ENCODE results near the gene DNM3.

DNM3 gene

GRCh38 chr1:172352435-172352834 is 511.1 kb downstream of the DNM3 start:
- Histone ChIP-seq H3K4me3 (ENCODE audit: insufficient read depth in 1 of 2, low read depth in 1 of 2, low read length in 2 of 2) (no peak overlapping the region), H2BK5ac (ENCODE audit: low read depth, low read length, poor library complexity, severe bottlenecking) (no peak overlapping the region), H2AK5ac (ENCODE audit: low read length, severe bottlenecking) (peak overlapping the region; percentile 84), H4K8ac (ENCODE audit: low read length) (no peak overlapping the region), H3K4me1 (ENCODE audit: control insufficient read depth, insufficient read depth, low read depth, low read length) (peaks cover 3% of the 10 kb centered on the region), H2BK120ac (ENCODE audit: low read depth, low read length) (no peak overlapping the region), H3K23ac (ENCODE audit: low read length in 2 of 2) (no peak overlapping the region), H3K4ac (ENCODE audit: low read depth in 1 of 2, low read length in 2 of 2) (peak overlapping the region in 1 of 2 experiments; percentile 68), H3K14ac (ENCODE audit: low read length in 2 of 2) (no peak overlapping the region), H2AFZ (ENCODE audit: low read depth, low read length) (no peak overlapping the region), H3K36me3 (ENCODE audit: control insufficient read depth in 1 of 2, insufficient read depth in 2 of 2, low read depth in 1 of 2, low read length in 2 of 2) (no peaks in the 10 kb centered on the region), H3K27me3 (ENCODE audit: control insufficient read depth in 1 of 2, insufficient read depth in 1 of 2, low read length in 2 of 2) (no peaks in the 10 kb centered on the region), H3K4me2 (ENCODE audit: low read length, poor library complexity, severe bottlenecking) (no peak overlapping the region), H3K18ac (ENCODE audit: low read depth in 1 of 2, low read length in 2 of 2) (no peak overlapping the region), H4K91ac (ENCODE audit: low read length) (no peak overlapping the region), H2BK12ac (ENCODE audit: low read length in 2 of 2) (no peak overlapping the region), H3K9ac (ENCODE audit: low read length) (no peak overlapping the region), H2BK15ac (ENCODE audit: low read depth, poor library complexity, severe bottlenecking) (no peak overlapping the region), H3K27ac (ENCODE audit: low read length, poor library complexity, severe bottlenecking) (peak overlapping the region; percentile 66), H3K79me1 (replicated peaks; ENCODE audit: low read length, poor library complexity, severe bottlenecking) (peaks cover 3% of the 10 kb centered on the region), H3K9me3 (ENCODE audit: control insufficient read depth, low read length) (peaks cover 9% of the 10 kb centered on the region)
- no CpG with 5 or more reads among the region's 1 CpG for WGBS
- peak; percentile 39 for DNase-seq

GRCh38 chr1:172354291-172355274 is 513.3 kb downstream of the DNM3 start:
- Histone ChIP-seq H4K91ac (ENCODE audit: low read length) (no peak overlapping the region), H2BK15ac (ENCODE audit: low read depth, poor library complexity, severe bottlenecking) (no peak overlapping the region)
- WGBS = 100% methylated on average over 4 of the region's 5 CpGs

GRCh38 chr1:172356620-172357019 is 515.3 kb downstream of the DNM3 start:
- H2BK120ac ChIP-seq (ENCODE audit: low read depth, low read length) = no peak overlapping the region
- H3K4ac ChIP-seq (ENCODE audit: low read depth in 1 of 2, low read length in 2 of 2) = no peak overlapping the region
- peak overlapping the region; percentile 19 for H2BK5ac ChIP-seq (ENCODE audit: low read depth, low read length, poor library complexity, severe bottlenecking)
- DNase-seq = peak; percentile 82
- no peak overlapping the region for H3K4me2 ChIP-seq (ENCODE audit: low read length, poor library complexity, severe bottlenecking)
- H3K4me1 ChIP-seq (ENCODE audit: control insufficient read depth, insufficient read depth, low read depth, low read length) = peaks cover 8% of the 10 kb centered on the region
- H2AK5ac ChIP-seq (ENCODE audit: low read length, severe bottlenecking) = no peak overlapping the region
- no peak overlapping the region for H2BK12ac ChIP-seq (ENCODE audit: low read length in 2 of 2)
- H3K9ac ChIP-seq (ENCODE audit: low read length) = no peak overlapping the region
- no peaks in the 10 kb centered on the region for H3K27me3 ChIP-seq (ENCODE audit: control insufficient read depth in 1 of 2, insufficient read depth in 1 of 2, low read length in 2 of 2)
- H3K14ac ChIP-seq (ENCODE audit: low read length in 2 of 2) = no peak overlapping the region
- peak overlapping the region; percentile 26 for H3K27ac ChIP-seq (ENCODE audit: low read length, poor library complexity, severe bottlenecking)
- no peak overlapping the region for H4K8ac ChIP-seq (ENCODE audit: low read length)
- H2BK15ac ChIP-seq (ENCODE audit: low read depth, poor library complexity, severe bottlenecking) = no peak overlapping the region
- no peak overlapping the region for H2AFZ ChIP-seq (ENCODE audit: low read depth, low read length)
- H3K9me3 ChIP-seq (ENCODE audit: control insufficient read depth, low read length) = no peaks in the 10 kb centered on the region
- H4K91ac ChIP-seq (ENCODE audit: low read length) = no peak overlapping the region
- no peaks in the 10 kb centered on the region for H3K36me3 ChIP-seq (ENCODE audit: control insufficient read depth in 1 of 2, insufficient read depth in 2 of 2, low read depth in 1 of 2, low read length in 2 of 2)
- H3K18ac ChIP-seq (ENCODE audit: low read depth in 1 of 2, low read length in 2 of 2) = no peak overlapping the region
- no peak overlapping the region for H3K4me3 ChIP-seq (ENCODE audit: insufficient read depth in 1 of 2, low read depth in 1 of 2, low read length in 2 of 2)
- peaks cover 5% of the 10 kb centered on the region for H3K79me1 ChIP-seq (replicated peaks; ENCODE audit: low read length, poor library complexity, severe bottlenecking)
- H3K23ac ChIP-seq (ENCODE audit: low read length in 2 of 2) = no peak overlapping the region

More at GRCh38 chr1:172354291-172355274, 513.3 kb downstream of the DNM3 start:
- Histone ChIP-seq H3K27me3 (ENCODE audit: control insufficient read depth in 1 of 2, insufficient read depth in 1 of 2, low read length in 2 of 2) (no peaks in the 10 kb centered on the region), H2BK120ac (ENCODE audit: low read depth, low read length) (peak overlapping the region; percentile 73), H2AFZ (ENCODE audit: low read depth, low read length) (no peak overlapping the region), H4K8ac (ENCODE audit: low read length) (no peak overlapping the region), H2AK5ac (ENCODE audit: low read length, severe bottlenecking) (peak overlapping the region; percentile 90), H3K9me3 (ENCODE audit: control insufficient read depth, low read length) (no peaks in the 10 kb centered on the region), H3K4me3 (ENCODE audit: insufficient read depth in 1 of 2, low read depth in 1 of 2, low read length in 2 of 2) (no peak overlapping the region), H3K79me1 (replicated peaks; ENCODE audit: low read length, poor library complexity, severe bottlenecking) (peaks cover 3% of the 10 kb centered on the region), H3K4ac (ENCODE audit: low read depth in 1 of 2, low read length in 2 of 2) (peak overlapping the region in 1 of 2 experiments; percentile 8), H3K18ac (ENCODE audit: low read depth in 1 of 2, low read length in 2 of 2) (peak overlapping the region; percentile 71 to 91), H3K4me1 (ENCODE audit: control insufficient read depth, insufficient read depth, low read depth, low read length) (peaks cover 5% of the 10 kb centered on the region), H3K36me3 (ENCODE audit: control insufficient read depth in 1 of 2, insufficient read depth in 2 of 2, low read depth in 1 of 2, low read length in 2 of 2) (no peaks in the 10 kb centered on the region), H3K27ac (ENCODE audit: low read length, poor library complexity, severe bottlenecking) (no peak overlapping the region), H3K4me2 (ENCODE audit: low read length, poor library complexity, severe bottlenecking) (no peak overlapping the region), H2BK5ac (ENCODE audit: low read depth, low read length, poor library complexity, severe bottlenecking) (peak overlapping the region; percentile 38), H3K23ac (ENCODE audit: low read length in 2 of 2) (no peak overlapping the region), H3K14ac (ENCODE audit: low read length in 2 of 2) (no peak overlapping the region), H2BK12ac (ENCODE audit: low read length in 2 of 2) (peak overlapping the region; percentile 51 to 99), H3K9ac (ENCODE audit: low read length) (peak overlapping the region; percentile 57)
- DNase-seq = no peak

GRCh38 chr1:172357753-172358385 is 516.6 kb downstream of the DNM3 start:
- Histone ChIP-seq H3K27me3 (ENCODE audit: control insufficient read depth in 1 of 2, insufficient read depth in 1 of 2, low read length in 2 of 2) (no peaks in the 10 kb centered on the region), H3K23ac (ENCODE audit: low read length in 2 of 2) (peak overlapping the region in 1 of 2 experiments; percentile 89), H3K36me3 (ENCODE audit: control insufficient read depth in 1 of 2, insufficient read depth in 2 of 2, low read depth in 1 of 2, low read length in 2 of 2) (no peaks in the 10 kb centered on the region), H4K8ac (ENCODE audit: low read length) (peak overlapping the region; percentile 7), H3K9me3 (ENCODE audit: control insufficient read depth, low read length) (no peaks in the 10 kb centered on the region), H2BK15ac (ENCODE audit: low read depth, poor library complexity, severe bottlenecking) (no peak overlapping the region), H4K91ac (ENCODE audit: low read length) (no peak overlapping the region), H3K4me2 (ENCODE audit: low read length, poor library complexity, severe bottlenecking) (no peak overlapping the region), H3K9ac (ENCODE audit: low read length) (peak overlapping the region; percentile 84), H2BK120ac (ENCODE audit: low read depth, low read length) (peak overlapping the region; percentile 1), H3K79me1 (replicated peaks; ENCODE audit: low read length, poor library complexity, severe bottlenecking) (peaks cover 7% of the 10 kb centered on the region), H3K14ac (ENCODE audit: low read length in 2 of 2) (peak overlapping the region in 1 of 2 experiments; percentile 81), H2AK5ac (ENCODE audit: low read length, severe bottlenecking) (peak overlapping the region; percentile 19), H3K4me3 (ENCODE audit: insufficient read depth in 1 of 2, low read depth in 1 of 2, low read length in 2 of 2) (peak overlapping the region in 1 of 2 experiments; percentile 61), H3K4ac (ENCODE audit: low read depth in 1 of 2, low read length in 2 of 2) (peak overlapping the region in 1 of 2 experiments; percentile 96), H3K18ac (ENCODE audit: low read depth in 1 of 2, low read length in 2 of 2) (peak overlapping the region; percentile 4 to 98), H3K4me1 (ENCODE audit: control insufficient read depth, insufficient read depth, low read depth, low read length) (peaks cover 6% of the 10 kb centered on the region), H2BK5ac (ENCODE audit: low read depth, low read length, poor library complexity, severe bottlenecking) (peak overlapping the region; percentile 53), H2AFZ (ENCODE audit: low read depth, low read length) (peak overlapping the region; percentile 63), H3K27ac (ENCODE audit: low read length, poor library complexity, severe bottlenecking) (peak overlapping the region; percentile 98), H2BK12ac (ENCODE audit: low read length in 2 of 2) (peak overlapping the region; percentile 3 to 100)
- peak; percentile 25 for DNase-seq
- WGBS = 76% methylated on average over 2 of the region's 5 CpGs
